Panc1 (cell line): ENCODE data around the gene ATP6V1E1.

Experiments used
- CTCF ChIP-seq: fragments of 450-650 bp; IDR thresholded peaks from 2 replicates; pipeline ENCODE4 v1.5.1; 2017; ENCODE audit warnings: mild to moderate bottlenecking
- SIN3A ChIP-seq: IDR thresholded peaks from 2 replicates; pipeline ENCODE4 v1.6.1; 2012; ENCODE audit warnings: low read depth, mild to moderate bottlenecking, low read length, moderate library complexity, borderline replicate concordance; ENCODE audit not compliant: insufficient read depth

GRCh38 chr22:17549183-17549582 is 79.4 kb downstream of the ATP6V1E1 start:
- TF ChIP-seq CTCF, result no peak
- no peak for TF ChIP-seq SIN3A
